Activated CD4-positive, alpha-beta T cell treated with anti-CD3 and anti-CD28 coated beads, Interleukin-2, amount 50 U/mL, for 1 hour (primary cell): ENCODE results near the gene ZCCHC24.
A peak's percentile ranks its signal among the peaks of the same experiment; 100 is the strongest.

Source experiments
- DNase-seq: peaks from one replicate; pipeline ENCODE4 v3.0.0-alpha.2; 2020

The ZCCHC24 gene

DNA sequence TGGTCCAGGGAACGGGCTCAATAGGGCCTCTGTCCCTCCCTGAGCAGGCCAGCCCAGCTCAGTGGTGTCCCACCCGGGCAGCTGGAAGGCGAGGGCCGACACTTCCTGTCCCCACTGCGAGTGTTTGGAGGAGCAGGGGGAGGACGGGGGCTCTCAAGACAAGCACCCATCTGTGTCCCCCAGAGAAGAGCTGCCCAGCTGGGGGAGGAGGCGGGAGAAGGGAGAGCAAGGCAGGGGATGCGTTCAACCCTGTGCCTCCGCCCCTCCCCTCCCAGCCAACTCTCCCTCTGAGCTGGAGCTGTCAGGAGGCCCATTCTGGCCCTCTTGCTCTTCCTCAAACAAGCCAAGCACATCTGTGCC is 35.7 kb downstream of the ZCCHC24 start:
- no peak for DNase-seq

DNA sequence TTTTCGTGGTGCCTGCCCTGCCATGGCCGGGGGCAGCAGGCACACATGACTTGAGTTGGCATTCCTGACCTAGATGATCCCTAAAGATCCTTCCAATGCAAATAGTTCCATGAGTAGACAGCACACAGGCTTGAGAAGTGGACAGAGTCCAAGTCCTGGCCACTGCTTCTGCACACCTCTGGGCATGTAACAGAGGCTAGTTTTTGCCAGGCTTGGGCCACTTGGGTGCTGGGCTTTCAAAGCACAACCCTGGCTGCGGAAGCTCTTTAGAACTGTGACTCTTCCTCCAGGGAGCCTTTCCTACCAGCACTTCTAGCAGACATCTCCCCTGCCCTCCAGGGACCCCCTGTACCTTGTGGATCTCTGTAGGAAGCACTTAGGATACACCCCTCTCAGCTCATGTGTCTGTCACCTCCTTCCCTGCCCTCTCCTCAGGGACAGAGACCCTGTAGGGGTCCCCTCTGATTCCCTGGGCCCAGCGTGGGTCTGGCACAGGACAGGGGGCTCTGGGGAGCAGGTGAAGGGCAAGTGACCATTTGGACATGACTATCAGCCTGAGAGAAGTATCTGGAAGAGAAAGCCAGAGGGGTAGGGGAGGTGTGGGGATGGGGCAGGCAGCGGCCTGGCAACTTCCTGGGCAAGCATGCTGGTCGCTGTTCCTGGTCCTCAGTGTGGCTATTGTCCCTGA is 36.2 kb downstream of the ZCCHC24 start:
- no peak for DNase-seq

DNA sequence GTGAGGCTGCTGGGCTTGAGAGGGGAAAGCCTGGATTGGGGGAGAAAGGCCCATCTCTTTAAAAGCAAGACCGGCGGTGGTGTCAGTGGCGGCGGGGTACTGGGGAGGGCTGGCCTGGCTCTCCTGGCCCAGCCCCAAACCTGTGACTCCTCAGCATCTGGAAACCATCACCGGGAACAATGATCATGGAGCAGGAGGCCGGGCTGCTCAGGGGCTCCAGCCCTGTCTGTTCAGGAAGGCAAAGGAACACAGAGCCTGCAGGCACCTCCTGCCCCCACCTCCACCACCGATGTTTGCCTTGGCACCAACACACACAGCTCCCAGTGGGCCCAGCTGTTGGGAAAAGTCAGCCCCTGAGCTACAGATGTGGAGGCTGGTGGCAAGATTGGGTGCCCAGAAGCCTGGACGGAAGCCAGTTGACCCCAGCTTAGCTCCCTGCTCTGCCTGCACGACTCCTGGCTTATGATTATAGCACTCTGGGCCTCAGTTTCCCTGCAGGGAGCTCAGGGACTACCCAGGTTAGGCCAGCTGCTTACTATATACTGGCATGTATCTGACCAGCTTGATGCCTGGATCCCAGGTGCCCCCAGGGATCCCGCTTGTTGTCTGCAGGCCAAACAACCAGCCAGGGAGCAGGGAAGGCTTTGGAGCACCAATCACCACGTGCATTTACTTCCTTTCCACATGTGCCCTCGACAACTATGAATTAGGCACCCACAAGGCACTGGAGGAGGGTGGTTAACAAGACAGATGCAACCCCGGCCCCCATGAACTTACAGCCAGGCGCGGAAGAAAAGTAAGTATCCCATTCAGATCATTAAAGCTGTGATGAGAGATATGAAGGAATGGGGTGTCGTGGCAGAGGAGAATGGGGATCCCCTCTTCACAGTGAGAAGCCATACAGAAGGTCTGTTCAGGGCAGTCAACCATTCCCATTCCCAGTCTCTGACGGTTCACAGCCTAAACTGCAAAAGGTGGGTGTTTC is 37.3 kb downstream of the ZCCHC24 start:
- no peak for DNase-seq

DNA sequence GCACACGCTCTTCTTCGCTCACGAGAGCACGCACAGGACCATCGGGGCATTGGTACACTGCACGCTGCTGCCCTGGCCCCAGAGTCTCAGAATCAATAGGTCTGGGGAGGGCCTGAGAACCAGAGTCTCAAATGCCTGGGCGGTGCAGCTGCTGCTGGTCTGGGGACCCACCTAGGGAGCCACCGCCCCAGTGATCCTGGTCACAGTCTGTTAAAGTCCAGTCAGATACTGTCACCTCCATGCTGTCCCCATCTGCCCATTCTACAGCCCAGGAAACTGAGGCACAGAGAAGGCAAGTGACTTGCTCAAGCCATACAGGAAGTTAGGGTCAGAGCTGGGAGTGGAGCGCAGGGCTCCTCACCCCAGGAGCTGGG is 38.0 kb downstream of the ZCCHC24 start:
- no peak for DNase-seq

DNA sequence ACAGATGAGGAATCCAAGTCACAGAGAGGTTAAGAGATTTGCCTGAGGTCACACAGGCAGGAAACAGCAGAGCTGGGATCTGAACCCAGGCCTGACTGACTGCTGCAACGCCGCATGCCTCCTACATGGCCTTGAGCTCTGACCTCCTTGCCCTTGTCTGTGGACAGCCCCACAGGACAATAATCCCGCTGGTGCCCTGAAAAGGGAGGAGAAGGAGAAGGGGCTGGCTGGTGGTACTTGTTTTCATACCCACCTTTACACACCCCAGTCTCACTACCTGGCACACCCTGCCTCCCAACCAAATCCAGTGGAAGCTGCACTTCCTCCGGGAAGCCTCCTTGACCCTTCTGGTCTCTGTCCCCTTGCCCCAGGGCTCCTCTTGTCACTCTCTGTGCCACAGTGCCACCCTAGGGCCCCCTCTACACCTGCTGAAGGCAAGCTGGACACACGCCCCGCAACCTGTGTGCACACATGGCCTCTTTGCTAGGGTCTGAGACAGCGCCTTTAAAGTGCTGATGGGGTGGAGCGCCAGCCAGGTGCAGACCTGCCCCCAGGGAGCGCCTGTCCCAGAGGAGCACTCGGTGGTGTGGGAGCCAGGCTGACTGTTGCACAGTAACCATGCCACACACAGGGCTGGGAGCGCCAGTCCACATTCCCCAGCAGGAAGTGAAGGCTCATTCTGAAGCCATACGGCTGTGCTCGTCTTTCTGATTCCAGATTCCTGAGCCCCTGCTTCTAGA is 38.6 kb downstream of the ZCCHC24 start:
- no peak for DNase-seq

DNA sequence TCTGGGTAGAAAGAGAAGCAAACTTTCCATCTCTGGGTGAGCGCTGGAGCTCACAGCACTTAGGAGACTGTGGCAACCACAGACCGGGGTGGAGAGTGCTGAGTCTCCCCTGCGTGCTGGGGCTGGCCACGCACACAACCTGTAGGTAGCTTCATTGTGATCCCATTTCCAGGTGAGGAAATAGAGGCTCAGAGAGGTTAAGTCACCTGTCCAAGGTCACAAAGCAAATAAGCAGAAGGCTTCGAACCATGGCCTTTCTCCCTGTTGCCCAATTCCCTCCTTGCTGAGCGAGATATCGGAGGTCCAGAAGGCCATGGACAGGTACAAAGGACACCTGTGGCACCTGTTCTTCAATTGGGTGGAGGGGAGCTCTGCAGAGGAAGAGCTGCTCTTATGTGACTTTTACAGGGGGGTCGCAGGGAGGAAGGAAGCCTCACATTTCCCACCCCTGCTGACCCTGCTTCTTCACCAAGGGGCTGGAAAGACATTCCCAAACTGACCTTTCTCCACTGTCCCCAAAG is 39.4 kb downstream of the ZCCHC24 start:
- DNase-seq: no peak

DNA sequence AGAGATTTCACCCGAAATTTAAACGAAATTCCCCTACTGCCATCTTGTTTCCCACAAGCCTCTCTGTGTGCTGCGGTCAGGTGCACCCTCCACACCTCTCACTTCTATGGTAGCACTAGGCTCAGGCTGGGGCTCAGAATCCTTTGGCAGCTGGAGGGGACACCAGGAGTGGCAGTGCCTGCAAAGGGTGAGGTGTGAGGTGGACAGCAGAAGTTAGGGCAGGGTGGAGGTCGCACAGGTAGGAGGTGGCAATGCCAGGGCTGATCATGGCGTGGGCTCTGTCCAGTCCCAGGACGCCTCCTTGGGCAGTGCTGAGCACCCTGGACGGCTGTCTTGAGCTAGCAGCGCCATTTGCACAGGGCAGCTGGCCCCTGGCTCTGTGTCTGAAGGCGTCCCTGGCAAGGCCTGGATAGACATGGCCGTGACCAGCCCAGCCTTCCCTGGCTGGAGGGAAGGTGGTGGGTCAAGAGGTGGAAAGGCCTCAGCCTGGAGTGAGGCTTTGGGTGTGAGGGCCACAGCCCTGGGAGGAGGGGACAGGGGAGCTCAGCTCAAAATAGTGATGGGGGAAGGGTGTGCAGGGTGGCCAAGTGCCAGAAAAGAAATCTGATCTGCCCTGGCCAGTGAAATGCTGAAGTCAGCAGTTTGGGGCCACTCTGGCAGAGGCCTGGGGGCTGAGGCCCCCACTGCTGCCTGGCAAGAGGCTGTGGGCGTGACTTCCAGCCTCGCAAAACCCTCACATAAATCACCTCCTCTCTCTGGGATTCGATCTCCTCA is 40.0 kb downstream of the ZCCHC24 start:
- no peak for DNase-seq

- DNase-seq: no peak
Observed at GRCh38 chr10:79404690-79405131, 40.7 kb downstream of the ZCCHC24 start.

DNA sequence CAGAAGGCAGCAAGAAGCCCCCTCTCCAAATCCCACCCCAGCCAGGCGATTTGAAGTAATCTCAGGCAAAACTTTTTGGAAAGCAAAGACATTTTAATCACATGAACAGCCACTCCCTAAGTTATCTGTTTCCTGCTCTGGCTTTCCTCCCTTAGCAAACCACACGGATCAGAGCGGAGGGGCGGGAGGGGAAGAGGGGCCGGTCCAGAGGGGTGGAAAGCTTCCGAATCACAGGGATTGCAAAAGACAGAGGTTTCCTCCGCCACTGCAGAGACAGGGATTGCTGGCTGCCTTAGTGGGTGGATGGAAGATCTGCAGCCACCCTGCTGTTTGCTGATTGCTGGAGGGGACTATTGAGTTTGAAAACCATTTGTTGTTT is 41.2 kb downstream of the ZCCHC24 start:
- DNase-seq: no peak

- DNase-seq: no peak
Observed at GRCh38 chr10:79403441-79404230, 41.8 kb downstream of the ZCCHC24 start.

DNA sequence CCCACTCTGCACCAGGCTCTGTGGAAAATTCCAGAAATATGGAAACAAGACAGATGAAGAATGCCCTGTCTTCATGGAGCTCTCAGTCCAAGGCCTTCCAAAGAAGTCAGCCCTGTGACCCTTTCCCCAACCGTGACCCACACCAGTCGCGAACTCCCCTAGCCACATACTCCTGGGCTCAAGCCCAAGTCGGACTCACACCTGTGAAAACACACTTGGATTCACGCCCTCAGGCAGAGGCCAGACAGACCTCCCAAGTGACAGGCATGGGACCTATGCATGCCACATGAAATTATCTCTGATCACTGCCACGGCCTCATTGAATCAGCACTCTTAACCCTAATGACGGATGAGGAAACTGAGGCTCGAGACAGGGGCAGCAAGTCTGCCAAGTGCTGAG is 42.5 kb downstream of the ZCCHC24 start:
- DNase-seq: no peak

DNA sequence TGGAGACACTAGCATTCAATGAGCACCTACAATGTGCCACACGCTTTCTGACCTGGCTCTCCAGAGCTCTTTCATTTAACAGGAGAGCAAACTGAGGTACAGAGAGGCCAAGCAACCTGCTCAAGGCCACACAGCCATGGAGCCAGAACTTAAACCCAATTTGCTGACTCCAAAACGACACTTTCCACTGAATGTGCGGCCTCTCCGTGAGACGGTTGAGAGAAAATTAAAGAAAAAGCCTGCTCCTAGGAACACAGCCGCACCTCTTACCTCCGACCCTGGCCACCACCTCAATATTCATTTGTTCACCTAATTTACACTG is 42.8 kb downstream of the ZCCHC24 start:
- no peak for DNase-seq

DNA sequence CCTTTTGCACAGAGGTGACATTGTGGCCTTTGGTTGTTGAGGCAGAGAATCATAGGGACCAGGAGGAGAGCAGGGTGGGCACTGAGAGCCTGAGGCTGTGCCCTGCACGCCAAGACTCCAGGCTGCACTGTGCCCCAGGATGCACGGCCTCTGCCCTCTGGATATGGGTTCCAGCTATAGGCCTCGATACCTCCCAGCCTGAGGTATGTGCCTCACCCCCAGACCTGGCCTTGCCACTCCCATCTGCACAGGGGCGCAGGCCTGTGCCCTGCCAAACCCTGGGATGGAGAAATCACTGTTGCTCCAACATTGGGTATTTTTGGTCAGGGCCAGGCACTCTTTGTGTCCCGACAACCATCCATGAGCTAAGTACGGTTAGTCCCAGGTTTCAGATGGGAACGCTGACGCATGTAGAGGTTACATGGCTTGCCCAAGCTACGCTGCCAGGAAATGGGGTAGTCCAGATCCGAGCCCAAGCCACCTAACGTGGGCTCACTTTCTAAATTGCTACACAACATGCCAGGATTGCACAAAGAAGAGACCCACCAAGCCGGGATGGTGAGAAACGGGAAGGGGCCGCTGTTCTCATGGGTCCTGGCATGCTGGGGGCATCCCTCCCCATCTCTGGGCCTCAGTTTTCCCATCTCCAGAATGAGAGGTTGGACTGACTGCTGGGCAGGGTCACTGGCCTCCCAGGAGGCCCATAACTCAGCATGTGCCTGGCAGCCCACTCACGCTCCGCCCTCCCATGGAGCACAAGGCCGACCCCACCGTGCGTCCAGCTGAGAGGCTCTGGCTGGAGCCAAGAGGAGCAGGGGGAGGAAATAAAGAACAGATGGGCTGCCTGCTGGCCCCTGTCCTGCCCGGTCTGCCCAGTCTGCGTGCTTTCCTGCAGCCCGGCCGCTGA is 44.2 kb downstream of the ZCCHC24 start:
- no peak for DNase-seq

DNA sequence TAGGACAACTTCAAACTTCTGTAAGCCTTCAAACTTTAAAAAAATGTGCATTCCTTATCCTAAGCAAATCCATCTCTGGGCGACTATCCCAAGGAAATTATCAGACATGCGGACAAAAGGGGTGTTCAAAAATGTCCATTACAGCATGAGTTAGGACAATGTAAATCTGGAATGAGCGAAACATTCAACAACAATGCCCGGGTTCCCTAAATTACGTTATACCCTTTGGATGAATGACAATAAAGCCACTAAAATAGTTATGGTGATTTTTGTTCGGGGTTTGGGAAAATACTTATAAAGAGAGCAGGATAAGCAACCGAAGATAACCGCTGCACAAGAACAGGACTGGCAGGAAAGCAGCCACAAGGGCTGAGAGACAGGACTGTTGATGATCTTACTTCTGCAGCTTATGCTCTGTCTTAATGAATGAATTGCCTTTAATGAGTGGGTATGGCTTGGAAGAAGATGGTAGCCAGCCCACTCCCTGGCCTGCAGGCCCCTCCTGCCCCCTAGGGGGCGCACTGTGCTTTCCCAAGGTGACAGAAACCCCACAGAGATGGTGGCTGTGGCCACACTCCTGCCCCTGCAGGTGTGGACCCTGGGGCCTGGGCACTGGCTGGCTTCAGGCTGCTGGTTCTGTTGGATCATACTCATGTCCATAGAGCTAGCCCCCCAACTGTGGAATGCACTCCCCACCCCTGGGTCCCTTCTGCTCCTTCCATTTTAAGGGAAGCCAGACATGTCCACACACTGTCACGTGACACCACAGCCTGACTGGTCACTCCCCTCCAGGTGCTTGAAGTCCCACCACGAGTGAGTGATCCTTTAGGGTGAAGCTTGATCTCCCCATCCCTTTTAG is 45.0 kb downstream of the ZCCHC24 start:
- peak; percentile 34 for DNase-seq

GRCh38 chr10:79399223-79399831 is 46.1 kb downstream of the ZCCHC24 start:
- no peak for DNase-seq

GRCh38 chr10:79398642-79399041 is 46.8 kb downstream of the ZCCHC24 start:
- no peak for DNase-seq

DNA sequence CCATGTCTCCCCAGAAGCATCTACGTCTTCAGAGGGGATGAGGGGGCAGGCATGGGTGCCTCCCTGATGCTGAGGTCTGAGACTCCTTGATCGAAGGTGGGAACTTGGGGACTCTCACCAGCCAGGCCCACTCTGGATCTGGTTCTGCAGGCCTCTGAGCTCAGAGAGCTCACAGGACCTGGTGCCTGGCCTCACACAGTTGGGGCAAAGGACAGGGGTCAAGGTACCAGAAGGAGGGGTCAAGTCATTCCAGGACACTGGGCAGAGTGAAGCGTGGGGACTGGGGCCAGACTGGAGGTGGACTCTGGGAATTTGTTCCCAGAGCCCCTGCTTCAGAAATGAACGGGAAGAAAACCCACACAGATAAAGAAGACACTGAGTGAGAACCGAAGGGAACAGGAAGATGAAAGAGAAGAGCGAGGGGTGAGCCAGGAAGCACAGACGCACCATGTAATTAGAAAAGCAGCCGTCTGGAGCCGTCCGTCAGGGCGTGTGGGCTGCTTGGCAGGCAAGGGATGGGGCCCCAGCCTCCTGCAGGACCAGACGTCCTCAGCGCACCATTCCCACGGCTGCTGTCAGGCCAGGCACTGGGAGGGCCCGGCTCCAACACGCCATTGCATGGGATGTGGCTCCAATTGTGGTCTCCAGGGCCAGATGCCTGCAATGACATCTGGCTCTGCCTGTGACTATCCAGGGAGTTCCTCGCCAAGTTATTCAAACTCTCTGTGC is 47.7 kb downstream of the ZCCHC24 start:
- DNase-seq: no peak

DNA sequence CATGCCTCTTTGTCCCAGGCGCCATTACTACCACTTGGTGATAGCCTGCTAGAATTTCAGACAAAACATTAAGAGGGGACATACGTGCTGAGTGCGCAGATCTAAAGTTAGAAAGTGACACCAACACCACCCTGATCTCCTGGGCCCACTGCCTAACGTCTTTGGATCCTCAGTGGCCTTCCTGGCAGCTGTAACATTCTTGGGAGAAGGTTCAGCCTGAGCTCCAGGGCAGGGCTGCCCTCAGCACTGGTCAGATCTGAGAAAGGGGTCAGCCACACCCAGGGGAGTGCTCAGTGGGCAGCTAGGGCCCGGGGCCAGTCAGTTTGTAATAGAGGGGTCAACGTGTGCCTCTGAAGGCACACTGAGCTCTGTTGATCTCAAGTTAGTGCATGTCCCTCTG is 48.4 kb downstream of the ZCCHC24 start:
- DNase-seq: no peak

- DNase-seq: no peak
Observed at GRCh38 chr10:79396520-79396919, 48.9 kb downstream of the ZCCHC24 start.
